ENCODE measurements around the gene CUX1. TPM values are rescaled to one million over a fixed set of nuclear protein-coding genes. Genes with fewer than 3 reads are reported as not detected.

The CUX1 gene
- total RNA-seq, 1 donor from 2014 or later = 89.1 TPM

DNA sequence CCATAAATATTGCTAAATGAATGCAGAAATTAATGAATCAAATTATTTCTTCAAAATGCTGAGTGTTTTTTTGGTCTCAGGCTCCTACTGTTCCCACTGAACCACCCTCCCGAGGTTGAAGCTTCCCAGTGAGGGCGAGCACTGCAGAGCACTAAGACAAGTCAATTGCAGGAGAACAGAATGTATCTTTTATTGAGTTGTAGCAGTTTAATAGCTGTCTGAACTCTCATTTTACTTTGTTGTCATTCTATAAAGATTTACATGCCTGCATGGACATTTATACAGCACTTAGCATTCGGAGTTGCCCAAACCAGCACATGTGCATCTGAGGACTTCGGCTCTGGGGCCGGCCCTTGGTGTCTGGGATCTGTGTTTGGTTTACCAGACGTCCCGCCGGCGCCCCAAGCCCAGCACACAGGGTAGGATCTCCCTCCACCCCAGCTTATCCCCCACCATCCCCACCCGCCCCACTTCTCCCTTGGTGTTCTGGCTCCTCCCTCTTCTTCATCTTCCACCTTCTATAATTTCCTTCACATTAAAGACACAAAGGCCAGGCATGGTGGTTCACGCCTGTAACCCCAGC is 258.2 kb downstream of the CUX1 start:
- no peak for DNase-seq (ENCODE audit: extremely low spot score, unreplicated experiment)
- peaks cover 9% of the 10 kb centered on the region for H3K4me1 Mint-ChIP-seq (ENCODE audit: unreplicated experiment)
- H3K27me3 Mint-ChIP-seq (ENCODE audit: unreplicated experiment) = no peaks in the 10 kb centered on the region
- no peak overlapping the region for H3K4me3 Mint-ChIP-seq (ENCODE audit: unreplicated experiment)
- H3K9me3 Mint-ChIP-seq (ENCODE audit: unreplicated experiment) = peaks cover 4% of the 10 kb centered on the region
- H3K27ac Mint-ChIP-seq (ENCODE audit: unreplicated experiment) = no peak overlapping the region
- H3K36me3 Mint-ChIP-seq (ENCODE audit: unreplicated experiment) = peaks cover 16% of the 10 kb centered on the region
- TF ChIP-seq, protein P1, sequence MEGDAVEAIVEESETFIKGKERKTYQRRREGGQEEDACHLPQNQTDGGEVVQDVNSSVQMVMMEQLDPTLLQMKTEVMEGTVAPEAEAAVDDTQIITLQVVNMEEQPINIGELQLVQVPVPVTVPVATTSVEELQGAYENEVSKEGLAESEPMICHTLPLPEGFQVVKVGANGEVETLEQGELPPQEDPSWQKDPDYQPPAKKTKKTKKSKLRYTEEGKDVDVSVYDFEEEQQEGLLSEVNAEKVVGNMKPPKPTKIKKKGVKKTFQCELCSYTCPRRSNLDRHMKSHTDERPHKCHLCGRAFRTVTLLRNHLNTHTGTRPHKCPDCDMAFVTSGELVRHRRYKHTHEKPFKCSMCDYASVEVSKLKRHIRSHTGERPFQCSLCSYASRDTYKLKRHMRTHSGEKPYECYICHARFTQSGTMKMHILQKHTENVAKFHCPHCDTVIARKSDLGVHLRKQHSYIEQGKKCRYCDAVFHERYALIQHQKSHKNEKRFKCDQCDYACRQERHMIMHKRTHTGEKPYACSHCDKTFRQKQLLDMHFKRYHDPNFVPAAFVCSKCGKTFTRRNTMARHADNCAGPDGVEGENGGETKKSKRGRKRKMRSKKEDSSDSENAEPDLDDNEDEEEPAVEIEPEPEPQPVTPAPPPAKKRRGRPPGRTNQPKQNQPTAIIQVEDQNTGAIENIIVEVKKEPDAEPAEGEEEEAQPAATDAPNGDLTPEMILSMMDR (IDR thresholded peaks at IDR 0.05) = no peak

DNA sequence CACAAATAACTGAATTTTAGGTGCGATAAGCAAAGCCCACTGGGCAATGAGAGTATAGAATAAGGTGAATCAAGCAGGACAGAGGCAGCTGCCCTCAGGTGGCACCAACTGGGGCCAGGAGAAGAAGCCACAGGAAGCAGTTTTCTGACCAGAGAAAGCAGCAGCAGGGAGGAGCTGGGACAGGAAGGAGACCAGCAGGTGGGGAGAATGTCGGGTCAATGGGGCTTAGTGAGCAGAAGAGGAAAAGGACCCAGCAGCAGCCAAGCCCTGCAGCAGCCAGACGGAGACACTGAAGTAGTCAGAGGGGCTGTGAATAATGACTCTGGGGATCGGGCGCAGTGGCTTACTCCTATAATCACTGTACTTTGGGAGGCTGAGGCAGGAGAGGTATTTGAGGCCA is 259.7 kb downstream of the CUX1 start:
- H3K9me3 Mint-ChIP-seq (ENCODE audit: unreplicated experiment) = no peaks in the 10 kb centered on the region
- H3K4me1 Mint-ChIP-seq (ENCODE audit: unreplicated experiment) = peaks cover 9% of the 10 kb centered on the region
- H3K27me3 Mint-ChIP-seq (ENCODE audit: unreplicated experiment) = no peaks in the 10 kb centered on the region
- peaks cover 21% of the 10 kb centered on the region for H3K36me3 Mint-ChIP-seq (ENCODE audit: unreplicated experiment)
- H3K4me3 Mint-ChIP-seq (ENCODE audit: unreplicated experiment) = no peak overlapping the region
- TF ChIP-seq, protein P1 (IDR thresholded peaks at IDR 0.05) = no peak
- DNase-seq (ENCODE audit: extremely low spot score, unreplicated experiment) = no peak
- H3K27ac Mint-ChIP-seq (ENCODE audit: unreplicated experiment) = no peak overlapping the region

DNA sequence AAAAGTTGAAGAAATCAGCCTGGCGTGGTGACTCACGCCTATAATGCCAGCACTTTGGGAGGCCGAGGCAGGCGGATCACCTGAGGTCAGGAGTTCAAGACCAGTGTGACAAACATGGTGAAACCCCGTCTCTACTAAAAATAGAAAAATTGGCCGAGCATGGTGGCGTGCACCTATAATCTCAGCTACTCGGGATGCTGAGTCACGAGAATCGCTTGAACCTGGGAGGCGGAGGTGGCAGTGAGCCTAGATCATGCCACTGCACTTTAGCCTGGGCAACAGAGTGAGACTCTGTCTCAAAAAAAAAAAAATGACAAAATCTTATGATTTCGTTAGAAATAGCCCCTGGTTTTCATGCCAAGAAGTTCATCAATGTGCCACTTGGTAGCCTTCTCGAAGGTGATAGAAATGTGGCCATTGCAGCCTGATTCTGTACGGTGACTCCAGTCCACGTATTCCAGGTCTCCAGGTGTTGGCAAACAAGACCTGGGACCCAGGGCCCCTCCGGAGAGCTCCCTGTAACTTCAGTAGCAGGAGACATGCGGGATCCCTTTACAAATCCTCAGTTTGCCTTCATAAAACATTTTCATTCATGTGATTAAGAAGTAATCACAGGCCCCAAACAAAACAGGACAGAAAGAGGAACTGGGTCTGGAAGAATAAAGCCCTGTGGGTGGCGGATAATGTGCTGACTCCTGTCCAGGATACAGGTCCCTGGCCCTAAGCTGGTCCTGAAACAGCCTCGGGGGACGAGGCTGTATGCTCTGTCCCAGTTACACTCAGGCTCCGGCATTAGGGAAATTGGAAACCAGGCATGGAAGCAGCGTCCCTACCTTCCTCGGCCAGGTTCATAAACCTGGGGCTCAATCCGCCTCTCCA is 262.0 kb downstream of the CUX1 start:
- Mint-ChIP-seq H3K27ac (ENCODE audit: unreplicated experiment) (no peak overlapping the region), H3K4me1 (ENCODE audit: unreplicated experiment) (peaks cover 9% of the 10 kb centered on the region), H3K9me3 (ENCODE audit: unreplicated experiment) (peaks cover 6% of the 10 kb centered on the region), H3K36me3 (ENCODE audit: unreplicated experiment) (peaks cover 23% of the 10 kb centered on the region), H3K4me3 (ENCODE audit: unreplicated experiment) (no peak overlapping the region), H3K27me3 (ENCODE audit: unreplicated experiment) (no peaks in the 10 kb centered on the region)
- TF ChIP-seq, protein P1 (IDR thresholded peaks at IDR 0.05) = no peak
- no peak for DNase-seq (ENCODE audit: extremely low spot score, unreplicated experiment)

DNA sequence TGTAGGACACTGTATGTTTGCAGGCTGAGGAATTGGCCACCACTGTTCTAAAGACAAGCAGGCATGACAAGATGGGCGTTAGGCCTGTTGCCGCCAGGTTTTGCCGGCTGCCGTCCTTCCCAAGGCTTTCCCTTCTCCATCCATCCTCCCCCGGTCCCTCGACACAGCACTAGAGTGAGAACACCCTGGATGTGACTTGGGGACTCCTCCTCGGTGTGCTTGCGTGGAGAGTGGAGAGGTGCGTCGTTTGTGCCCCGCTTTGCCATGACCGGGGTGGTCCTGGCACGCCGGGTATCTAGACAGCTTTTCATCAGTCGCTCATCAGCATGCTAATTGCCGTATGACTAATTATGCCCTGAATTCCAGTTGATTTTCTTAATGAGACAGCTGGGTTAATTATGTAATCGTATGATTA is 262.6 kb downstream of the CUX1 start:
- Mint-ChIP-seq H3K9me3 (ENCODE audit: unreplicated experiment) (peaks cover 6% of the 10 kb centered on the region), H3K4me1 (ENCODE audit: unreplicated experiment) (peaks cover 9% of the 10 kb centered on the region), H3K27me3 (ENCODE audit: unreplicated experiment) (no peaks in the 10 kb centered on the region), H3K36me3 (ENCODE audit: unreplicated experiment) (peaks cover 27% of the 10 kb centered on the region), H3K27ac (ENCODE audit: unreplicated experiment) (no peak overlapping the region), H3K4me3 (ENCODE audit: unreplicated experiment) (no peak overlapping the region)
- TF ChIP-seq, protein P1 (IDR thresholded peaks at IDR 0.05) = no peak
- no peak for DNase-seq (ENCODE audit: extremely low spot score, unreplicated experiment)
